LNCAP (cell line): ENCODE results near the gene SPOP.

ENCODE experiments used
- TF ChIP-seq, protein P1 (sequence below): fragments of 450-650 bp; IDR thresholded peaks from 2 replicates; pipeline ENCODE4 v1.5.1; 2017; ENCODE audit warnings: mild to moderate bottlenecking

SPOP gene

GRCh38 chr17:49576088-49576916, 101.6 kb downstream of the SPOP start:
- TF ChIP-seq, protein P1, sequence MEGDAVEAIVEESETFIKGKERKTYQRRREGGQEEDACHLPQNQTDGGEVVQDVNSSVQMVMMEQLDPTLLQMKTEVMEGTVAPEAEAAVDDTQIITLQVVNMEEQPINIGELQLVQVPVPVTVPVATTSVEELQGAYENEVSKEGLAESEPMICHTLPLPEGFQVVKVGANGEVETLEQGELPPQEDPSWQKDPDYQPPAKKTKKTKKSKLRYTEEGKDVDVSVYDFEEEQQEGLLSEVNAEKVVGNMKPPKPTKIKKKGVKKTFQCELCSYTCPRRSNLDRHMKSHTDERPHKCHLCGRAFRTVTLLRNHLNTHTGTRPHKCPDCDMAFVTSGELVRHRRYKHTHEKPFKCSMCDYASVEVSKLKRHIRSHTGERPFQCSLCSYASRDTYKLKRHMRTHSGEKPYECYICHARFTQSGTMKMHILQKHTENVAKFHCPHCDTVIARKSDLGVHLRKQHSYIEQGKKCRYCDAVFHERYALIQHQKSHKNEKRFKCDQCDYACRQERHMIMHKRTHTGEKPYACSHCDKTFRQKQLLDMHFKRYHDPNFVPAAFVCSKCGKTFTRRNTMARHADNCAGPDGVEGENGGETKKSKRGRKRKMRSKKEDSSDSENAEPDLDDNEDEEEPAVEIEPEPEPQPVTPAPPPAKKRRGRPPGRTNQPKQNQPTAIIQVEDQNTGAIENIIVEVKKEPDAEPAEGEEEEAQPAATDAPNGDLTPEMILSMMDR: no peak

DNA sequence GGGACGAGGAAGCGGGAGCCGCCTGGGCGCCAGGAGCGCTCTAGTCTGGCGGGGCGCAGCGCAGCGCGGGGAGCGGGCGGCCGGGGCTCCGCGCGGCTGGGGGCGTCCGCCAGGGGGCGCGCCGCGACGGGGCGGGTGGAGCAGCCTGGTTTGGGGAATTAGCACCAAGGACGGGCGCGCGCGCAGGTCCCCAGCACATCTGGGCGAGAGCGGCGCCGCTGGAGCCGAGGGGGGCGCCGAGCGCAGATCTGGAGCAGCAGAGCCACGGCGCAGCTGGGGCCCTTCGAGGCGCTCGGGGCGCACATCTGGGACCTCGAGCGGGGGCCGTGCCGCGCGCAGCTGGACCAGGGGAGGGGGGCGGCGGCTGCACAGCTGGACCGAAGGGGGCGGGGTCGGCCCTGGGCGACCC, 102.2 kb downstream of the SPOP start, which contains the start of gene NXPH3:
Gene NXPH3, plus strand, starts transcription at position 193 of the 409 bp plus-strand sequence. CDS start 349 bp downstream, outside the sequence.
- TF ChIP-seq, protein P1: peak; percentile 76

DNA sequence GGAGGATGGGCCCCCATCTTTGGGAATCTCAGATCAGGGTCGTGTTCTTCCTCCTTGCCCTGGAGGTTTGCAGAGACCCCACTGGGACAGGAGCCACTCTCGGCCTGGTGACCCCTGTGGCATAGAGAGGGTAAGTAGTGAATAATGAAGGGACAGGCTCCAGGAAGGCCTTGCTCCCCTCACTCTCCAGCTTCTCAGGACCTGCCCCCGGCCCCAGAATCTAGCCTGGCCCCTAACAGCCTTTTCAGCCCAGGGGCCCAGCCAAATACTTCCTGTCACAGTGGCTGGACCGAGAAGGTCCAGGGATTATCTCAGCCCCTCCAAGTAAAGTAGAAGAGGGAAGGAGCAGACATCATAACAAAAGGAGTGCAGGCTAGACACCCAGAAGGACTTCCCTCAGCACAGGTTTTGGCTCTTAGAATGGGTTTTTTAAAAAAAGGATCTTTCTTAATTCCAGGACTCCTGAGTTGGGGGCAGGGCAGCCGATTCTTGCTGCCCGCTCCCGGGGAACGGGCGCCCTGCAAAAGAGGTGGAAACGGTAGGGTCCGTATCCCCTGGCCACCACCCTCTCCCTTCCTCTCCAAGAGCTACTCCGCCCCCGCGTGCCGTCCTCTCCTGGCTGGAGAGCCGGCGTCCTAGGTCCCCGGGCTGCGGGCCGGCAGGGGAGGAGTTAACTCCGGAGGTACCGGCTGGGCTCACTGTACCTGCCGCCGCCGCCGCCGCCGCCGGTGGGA, 102.8 kb downstream of the SPOP start:
- TF ChIP-seq, protein P1: no peak

DNA sequence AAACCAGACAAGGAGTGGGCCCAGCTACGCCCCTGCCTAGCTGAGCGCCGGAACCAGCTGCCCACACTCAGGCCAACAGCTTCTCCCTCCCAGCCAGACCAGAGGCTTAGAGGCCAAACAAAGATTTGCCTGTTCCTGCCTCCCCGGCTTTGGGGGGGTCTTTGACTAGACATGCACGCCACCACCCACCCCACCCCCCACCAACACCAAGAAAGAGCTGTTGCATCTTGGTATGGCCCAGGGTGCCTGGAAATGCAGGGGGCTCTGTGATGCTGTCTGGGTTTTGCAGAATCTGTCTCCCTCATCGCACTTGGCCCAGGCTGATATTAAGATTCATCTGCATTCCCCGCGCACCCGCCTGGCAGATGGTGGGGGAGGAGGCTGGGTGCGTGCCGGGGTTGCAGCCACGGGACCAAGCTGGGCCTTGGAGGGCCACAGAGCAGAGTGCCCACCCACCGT, 103.5 kb downstream of the SPOP start:
- TF ChIP-seq, protein P1: no peak

GRCh38 chr17:49573510-49574322, 104.2 kb downstream of the SPOP start:
- TF ChIP-seq, protein P1: no peak

GRCh38 chr17:49572806-49573420, 105.0 kb downstream of the SPOP start:
- TF ChIP-seq, protein P1: no peak

DNA sequence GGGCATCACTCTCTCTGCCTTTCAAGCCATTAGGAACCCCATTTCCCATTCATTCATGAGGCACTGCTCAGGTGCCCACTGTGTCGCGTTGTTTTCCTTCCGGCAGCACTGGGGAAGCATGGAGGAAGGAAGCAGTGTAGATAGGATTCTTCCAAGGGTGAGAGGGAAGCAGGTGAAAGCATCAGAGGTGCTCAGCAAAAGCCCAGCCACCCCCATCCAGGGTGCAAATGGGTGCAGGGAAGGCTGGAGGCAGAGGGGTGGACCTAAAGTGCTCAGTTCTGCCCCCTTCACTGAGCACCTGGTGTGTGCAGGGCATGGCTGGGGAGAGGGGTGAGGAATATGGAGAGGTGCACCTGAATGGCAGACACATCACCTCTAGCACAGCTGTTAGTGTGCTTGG, 105.7 kb downstream of the SPOP start:
- TF ChIP-seq, protein P1: no peak
